ENCODE data around the gene ANXA6. TPM values are rescaled to one million over a fixed set of nuclear protein-coding genes. Genes with fewer than 3 reads are reported as not detected.
A peak's percentile ranks its signal among the peaks of the same experiment; 100 is the strongest.

The ANXA6 gene
- total RNA-seq, 2 donors from 2014 or later, result 204 to 235 TPM

DNA sequence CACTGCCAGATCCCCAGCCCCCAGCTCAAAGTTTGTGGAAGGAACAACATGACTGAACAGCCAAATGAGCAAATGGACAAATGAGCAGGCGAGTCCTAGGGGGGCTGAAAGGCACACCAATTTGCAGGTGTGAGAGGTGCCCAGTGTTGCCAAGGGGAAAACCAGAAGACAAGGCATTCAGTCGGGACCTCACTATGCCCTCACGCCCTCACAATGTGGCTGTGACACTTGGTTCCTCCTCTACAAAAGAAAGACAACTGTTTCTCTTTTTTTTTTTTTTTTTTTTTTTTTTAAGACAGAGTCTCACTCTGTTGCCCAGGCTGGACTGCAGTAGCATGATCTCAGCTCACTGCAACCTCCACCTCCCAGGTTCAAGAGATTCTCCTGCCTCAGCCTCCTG is 104.7 kb downstream of the ANXA6 start:
- no peak overlapping the region for H3K27ac Mint-ChIP-seq
- DNase-seq, result no peak
- 90 to 91% methylated on average over 1 to 3 of the region's 3 CpGs for WGBS, 2 experiments (ENCODE audit: insufficient coverage in 1 of 2, insufficient read length in 1 of 2)
- no peak overlapping the region for H3K4me3 Mint-ChIP-seq
- Histone ChIP-seq H3K27ac (ENCODE audit: low read depth, low read length) (no peak overlapping the region), H3K9me3 (ENCODE audit: control insufficient read depth, low read length) (no peaks in the 10 kb centered on the region), H3K4me3 (ENCODE audit: low read length) (no peak overlapping the region), H3K4me1 (ENCODE audit: control insufficient read depth, insufficient read depth, low read length) (no peaks in the 10 kb centered on the region), H3K9ac (ENCODE audit: extremely low read depth, low read length, poor library complexity, severe bottlenecking) (no peak overlapping the region), H3K36me3 (ENCODE audit: control insufficient read depth, insufficient read depth, low read length) (peaks cover 37% of the 10 kb centered on the region), H3K27me3 (ENCODE audit: control insufficient read depth, insufficient read depth, low read length, poor library complexity, severe bottlenecking) (no peaks in the 10 kb centered on the region)
- H3K4me1 Mint-ChIP-seq, result no peaks in the 10 kb centered on the region
- TF ChIP-seq, protein P1, sequence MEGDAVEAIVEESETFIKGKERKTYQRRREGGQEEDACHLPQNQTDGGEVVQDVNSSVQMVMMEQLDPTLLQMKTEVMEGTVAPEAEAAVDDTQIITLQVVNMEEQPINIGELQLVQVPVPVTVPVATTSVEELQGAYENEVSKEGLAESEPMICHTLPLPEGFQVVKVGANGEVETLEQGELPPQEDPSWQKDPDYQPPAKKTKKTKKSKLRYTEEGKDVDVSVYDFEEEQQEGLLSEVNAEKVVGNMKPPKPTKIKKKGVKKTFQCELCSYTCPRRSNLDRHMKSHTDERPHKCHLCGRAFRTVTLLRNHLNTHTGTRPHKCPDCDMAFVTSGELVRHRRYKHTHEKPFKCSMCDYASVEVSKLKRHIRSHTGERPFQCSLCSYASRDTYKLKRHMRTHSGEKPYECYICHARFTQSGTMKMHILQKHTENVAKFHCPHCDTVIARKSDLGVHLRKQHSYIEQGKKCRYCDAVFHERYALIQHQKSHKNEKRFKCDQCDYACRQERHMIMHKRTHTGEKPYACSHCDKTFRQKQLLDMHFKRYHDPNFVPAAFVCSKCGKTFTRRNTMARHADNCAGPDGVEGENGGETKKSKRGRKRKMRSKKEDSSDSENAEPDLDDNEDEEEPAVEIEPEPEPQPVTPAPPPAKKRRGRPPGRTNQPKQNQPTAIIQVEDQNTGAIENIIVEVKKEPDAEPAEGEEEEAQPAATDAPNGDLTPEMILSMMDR (conservative IDR thresholded peaks at IDR 0.05), result no peak
- no peaks in the 10 kb centered on the region for H3K27me3 Mint-ChIP-seq (ENCODE audit: insufficient read depth)
- no peaks in the 10 kb centered on the region for H3K9me3 Mint-ChIP-seq
- H3K36me3 Mint-ChIP-seq (ENCODE audit: low read depth), result peaks cover 15% of the 10 kb centered on the region

- no peaks in the 10 kb centered on the region for H3K27me3 ChIP-seq (ENCODE audit: control insufficient read depth, insufficient read depth, low read length, poor library complexity, severe bottlenecking)
- TF ChIP-seq, protein P1 (conservative IDR thresholded peaks at IDR 0.05), result no peak
- H3K4me1 Mint-ChIP-seq, result no peaks in the 10 kb centered on the region
- H3K9me3 Mint-ChIP-seq, result no peaks in the 10 kb centered on the region
- no peaks in the 10 kb centered on the region for H3K27me3 Mint-ChIP-seq (ENCODE audit: insufficient read depth)
- no peak overlapping the region for H3K9ac ChIP-seq (ENCODE audit: extremely low read depth, low read length, poor library complexity, severe bottlenecking)
- WGBS, 2 experiments (ENCODE audit: insufficient coverage in 1 of 2, insufficient read length in 1 of 2), result 90 to 98% methylated on average over 5 to 10 of the region's 10 CpGs
- H3K9me3 ChIP-seq (ENCODE audit: control insufficient read depth, low read length), result no peaks in the 10 kb centered on the region
- no peaks in the 10 kb centered on the region for H3K4me1 ChIP-seq (ENCODE audit: control insufficient read depth, insufficient read depth, low read length)
- H3K4me3 Mint-ChIP-seq, result no peak overlapping the region
- no peak overlapping the region for H3K4me3 ChIP-seq (ENCODE audit: low read length)
- peaks cover 43% of the 10 kb centered on the region for H3K36me3 ChIP-seq (ENCODE audit: control insufficient read depth, insufficient read depth, low read length)
- H3K27ac Mint-ChIP-seq, result peak overlapping the region; percentile 74
- peaks cover 17% of the 10 kb centered on the region for H3K36me3 Mint-ChIP-seq (ENCODE audit: low read depth)
- no peak for DNase-seq
- H3K27ac ChIP-seq (ENCODE audit: low read depth, low read length), result no peak overlapping the region
These were observed 105.5 kb downstream of the ANXA6 start for GRCh38 chr5:151051931-151052608.

DNA sequence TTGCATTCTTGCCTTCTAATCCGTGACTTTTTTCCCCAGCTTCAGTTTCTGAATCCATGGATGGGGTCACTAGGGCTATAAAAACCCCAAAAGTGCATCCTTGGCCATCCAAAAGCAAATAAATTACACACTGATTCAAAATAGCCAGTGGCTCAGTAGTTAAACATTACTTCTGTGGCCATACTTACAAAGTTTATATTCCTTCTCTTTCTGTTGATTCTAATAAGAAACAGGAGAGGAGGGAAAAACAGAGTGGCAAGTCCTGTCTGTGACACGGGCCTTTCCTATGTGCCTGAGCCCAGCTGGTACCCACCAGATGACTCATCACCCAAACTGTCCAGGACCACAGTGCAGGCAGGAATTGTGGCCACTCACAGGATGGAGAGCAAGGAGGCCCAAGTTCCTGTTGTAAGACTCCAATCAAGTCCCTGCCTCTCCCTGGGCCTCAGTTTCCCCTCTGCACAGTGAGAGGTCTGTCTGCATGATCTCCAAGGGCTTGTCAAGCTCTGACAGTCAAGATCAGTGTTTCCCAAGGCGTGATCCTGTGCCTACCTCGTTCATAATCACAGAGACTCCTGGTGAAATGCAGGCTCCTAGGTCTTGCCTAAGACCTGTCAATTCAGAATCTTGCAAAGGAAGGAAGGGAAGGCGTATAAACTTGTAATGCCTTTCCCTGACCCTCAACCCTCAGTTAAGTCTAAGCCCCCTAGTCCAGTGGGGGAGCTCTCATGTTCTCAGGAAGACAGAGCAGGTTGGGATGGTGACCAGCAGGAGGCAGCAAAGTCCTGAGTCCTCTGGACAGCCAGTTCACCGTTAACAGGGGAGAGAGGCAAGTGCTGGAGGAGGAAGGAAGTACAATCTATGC is 106.3 kb downstream of the ANXA6 start:
- no peaks in the 10 kb centered on the region for H3K27me3 ChIP-seq (ENCODE audit: control insufficient read depth, insufficient read depth, low read length, poor library complexity, severe bottlenecking)
- no peak overlapping the region for H3K4me3 Mint-ChIP-seq
- no peaks in the 10 kb centered on the region for H3K9me3 Mint-ChIP-seq
- H3K9me3 ChIP-seq (ENCODE audit: control insufficient read depth, low read length), result no peaks in the 10 kb centered on the region
- no peaks in the 10 kb centered on the region for H3K27me3 Mint-ChIP-seq (ENCODE audit: insufficient read depth)
- peaks cover 48% of the 10 kb centered on the region for H3K36me3 ChIP-seq (ENCODE audit: control insufficient read depth, insufficient read depth, low read length)
- no peak overlapping the region for H3K27ac ChIP-seq (ENCODE audit: low read depth, low read length)
- H3K4me3 ChIP-seq (ENCODE audit: low read length), result no peak overlapping the region
- peaks cover 10% of the 10 kb centered on the region for H3K36me3 Mint-ChIP-seq (ENCODE audit: low read depth)
- H3K9ac ChIP-seq (ENCODE audit: extremely low read depth, low read length, poor library complexity, severe bottlenecking), result no peak overlapping the region
- TF ChIP-seq, protein P1 (conservative IDR thresholded peaks at IDR 0.05), result peak; percentile 94
- H3K4me1 Mint-ChIP-seq, result no peaks in the 10 kb centered on the region
- H3K27ac Mint-ChIP-seq, result peak overlapping the region; percentile 74
- WGBS, 2 experiments (ENCODE audit: insufficient coverage in 1 of 2, insufficient read length in 1 of 2), result 69 to 71% methylated on average over 3 to 6 of the region's 6 CpGs
- peak; percentile 95 for DNase-seq
- H3K4me1 ChIP-seq (ENCODE audit: control insufficient read depth, insufficient read depth, low read length), result no peaks in the 10 kb centered on the region

Other genes with a start within 250 kb of the ANXA6 start
- gene GPX3, start 137.2 kb downstream of the ANXA6 start, total RNA-seq, result 10 to 100 TPM; 44.9 to 47.1 TPM
- 10 to 100 TPM; 51.3 to 52.2 TPM for gene TNIP1, start 76.7 kb downstream of the ANXA6 start, total RNA-seq
- gene CCDC69, start 66.3 kb upstream of the ANXA6 start, total RNA-seq, result 1 to 10 TPM; 4.4 to 6.4 TPM
- 10 to 100 TPM; 40.7 to 55.2 TPM for gene GM2A, start 95.4 kb upstream of the ANXA6 start, total RNA-seq
- gene SLC36A3, start 146.0 kb upstream of the ANXA6 start, total RNA-seq, result not detected
- 1 to 10 TPM in 1 of 2 donors, not detected in 1; 1.4 TPM for gene SLC36A2, start 189.8 kb upstream of the ANXA6 start, total RNA-seq

Data from endodermal cell (in vitro differentiated cells).